Measurements from ENCODE around the gene PAX9.

- no peak for TF ChIP-seq POLR2A (IDR thresholded peaks at IDR 0.05; ENCODE audit: low read length)
- TF ChIP-seq GATA1 (IDR thresholded peaks at IDR 0.05; ENCODE audit: low read depth, low read length): no peak
These were observed 28.1 kb upstream of the PAX9 start for GRCh38 chr14:36633580-36633979.
